Stimulated activated memory B cell treated with anti-CD40 and anti-IgM and Interleukin-4, amounts not matched to agents 10 μg/mL and 1 μg/mL and 100 μg/mL, for 72 hours (primary cell): Measurements from ENCODE around the gene SH3TC2.

Experiments
- ATAC-seq: fragments of 150-1000 bp; cut with Tn5 transposase; 2 replicates; pipeline ENCODE4 v1.10.0; 2021
- H3K27ac Mint-ChIP-seq: one replicate; pipeline ENCODE4 v1.8.0; 2022; ENCODE audit warnings: mild to moderate bottlenecking, mixed read lengths
- H3K27me3 Mint-ChIP-seq: one replicate; pipeline ENCODE4 v1.8.0; 2022; ENCODE audit warnings: mixed read lengths
- H3K36me3 Mint-ChIP-seq: one replicate; pipeline ENCODE4 v1.8.0; 2022; ENCODE audit warnings: mixed read lengths
- H3K4me1 Mint-ChIP-seq: one replicate; pipeline ENCODE4 v1.8.0; 2022; ENCODE audit warnings: mixed read lengths
- H3K4me3 Mint-ChIP-seq: one replicate; pipeline ENCODE4 v1.8.0; 2022; ENCODE audit warnings: mild to moderate bottlenecking, moderate library complexity, mixed read lengths
- H3K9me3 Mint-ChIP-seq: one replicate; pipeline ENCODE4 v1.8.0; 2022; ENCODE audit warnings: mixed read lengths

SH3TC2 gene

GRCh38 chr5:148966938-148967337 is 95.9 kb downstream of the SH3TC2 start:
- Mint-ChIP-seq H3K36me3 (no peaks in the 10 kb centered on the region), H3K9me3 (peaks cover 2% of the 10 kb centered on the region), H3K27me3 (peaks cover 8% of the 10 kb centered on the region), H3K4me1 (peaks cover 13% of the 10 kb centered on the region), H3K4me3 (no peak overlapping the region), H3K27ac (no peak overlapping the region)
- ATAC-seq: no peak

- no peak for ATAC-seq
- Mint-ChIP-seq H3K9me3 (peaks cover 2% of the 10 kb centered on the region), H3K4me3 (no peak overlapping the region), H3K36me3 (no peaks in the 10 kb centered on the region), H3K4me1 (peaks cover 13% of the 10 kb centered on the region), H3K27me3 (peaks cover 7% of the 10 kb centered on the region), H3K27ac (no peak overlapping the region)
These were observed 96.5 kb downstream of the SH3TC2 start for GRCh38 chr5:148966348-148966747.

GRCh38 chr5:148965511-148966265 is 97.2 kb downstream of the SH3TC2 start:
- peaks cover 2% of the 10 kb centered on the region for H3K9me3 Mint-ChIP-seq
- no peak for ATAC-seq
- no peaks in the 10 kb centered on the region for H3K36me3 Mint-ChIP-seq
- H3K4me3 Mint-ChIP-seq: no peak overlapping the region
- H3K27ac Mint-ChIP-seq: no peak overlapping the region
- peaks cover 13% of the 10 kb centered on the region for H3K4me1 Mint-ChIP-seq
- H3K27me3 Mint-ChIP-seq: peaks cover 7% of the 10 kb centered on the region

- Mint-ChIP-seq H3K27me3 (peaks cover 14% of the 10 kb centered on the region), H3K27ac (no peak overlapping the region), H3K36me3 (no peaks in the 10 kb centered on the region), H3K4me1 (peaks cover 13% of the 10 kb centered on the region), H3K4me3 (no peak overlapping the region), H3K9me3 (peaks cover 2% of the 10 kb centered on the region)
- peak; percentile 46 for ATAC-seq
These were observed 99.2 kb downstream of the SH3TC2 start for GRCh38 chr5:148963664-148964063.

- Mint-ChIP-seq H3K27me3 (peaks cover 16% of the 10 kb centered on the region), H3K36me3 (no peaks in the 10 kb centered on the region), H3K9me3 (peaks cover 2% of the 10 kb centered on the region), H3K4me1 (peaks cover 13% of the 10 kb centered on the region), H3K27ac (no peak overlapping the region), H3K4me3 (no peak overlapping the region)
- no peak for ATAC-seq
These were observed 100.0 kb downstream of the SH3TC2 start for GRCh38 chr5:148962761-148963324.

GRCh38 chr5:148962200-148962550 is 100.7 kb downstream of the SH3TC2 start:
- H3K4me1 Mint-ChIP-seq: peaks cover 13% of the 10 kb centered on the region
- H3K27ac Mint-ChIP-seq: no peak overlapping the region
- peaks cover 16% of the 10 kb centered on the region for H3K27me3 Mint-ChIP-seq
- no peak overlapping the region for H3K4me3 Mint-ChIP-seq
- H3K36me3 Mint-ChIP-seq: no peaks in the 10 kb centered on the region
- peaks cover 2% of the 10 kb centered on the region for H3K9me3 Mint-ChIP-seq
- ATAC-seq: no peak

GRCh38 chr5:148961261-148962199 is 101.3 kb downstream of the SH3TC2 start:
- H3K9me3 Mint-ChIP-seq: peaks cover 2% of the 10 kb centered on the region

GRCh38 chr5:148960070-148960769 is 102.6 kb downstream of the SH3TC2 start:
- ATAC-seq: no peak
- Mint-ChIP-seq H3K36me3 (no peaks in the 10 kb centered on the region), H3K9me3 (peaks cover 2% of the 10 kb centered on the region), H3K27ac (no peak overlapping the region), H3K27me3 (peaks cover 12% of the 10 kb centered on the region), H3K4me1 (peaks cover 17% of the 10 kb centered on the region), H3K4me3 (no peak overlapping the region)

More at GRCh38 chr5:148961261-148962199, 101.3 kb downstream of the SH3TC2 start:
- Mint-ChIP-seq H3K4me3 (no peak overlapping the region), H3K27ac (no peak overlapping the region), H3K27me3 (peaks cover 16% of the 10 kb centered on the region), H3K36me3 (no peaks in the 10 kb centered on the region), H3K4me1 (peaks cover 17% of the 10 kb centered on the region)
- no peak for ATAC-seq

GRCh38 chr5:148957591-148958202 is 105.2 kb downstream of the SH3TC2 start:
- ATAC-seq: peak; percentile 49
- no peak overlapping the region for H3K4me3 Mint-ChIP-seq
- H3K36me3 Mint-ChIP-seq: no peaks in the 10 kb centered on the region
- no peaks in the 10 kb centered on the region for H3K9me3 Mint-ChIP-seq
- no peak overlapping the region for H3K27ac Mint-ChIP-seq
- H3K4me1 Mint-ChIP-seq: peaks cover 6% of the 10 kb centered on the region
- H3K27me3 Mint-ChIP-seq: peaks cover 9% of the 10 kb centered on the region

GRCh38 chr5:148956477-148957385 is 106.1 kb downstream of the SH3TC2 start:
- Mint-ChIP-seq H3K4me1 (peaks cover 4% of the 10 kb centered on the region), H3K4me3 (no peak overlapping the region), H3K27ac (no peak overlapping the region), H3K36me3 (no peaks in the 10 kb centered on the region), H3K27me3 (peaks cover 9% of the 10 kb centered on the region), H3K9me3 (no peaks in the 10 kb centered on the region)
- ATAC-seq: no peak
